ENCODE results near the gene CD163.

GRCh38 chr12:7485095-7485494 is 18.5 kb downstream of the CD163 start:
- TF ChIP-seq CTCF (conservative IDR thresholded peaks at IDR 0.05) = no peak
- TF ChIP-seq EZH2 (IDR thresholded peaks at IDR 0.05; ENCODE audit: low read depth) = no peak

Measured in PC-9 (cell line).